HepG2 (cell line): ENCODE data around the gene DMTF1. TPM values are rescaled to one million over a fixed set of nuclear protein-coding genes. Genes with fewer than 3 reads are reported as not detected.

Experiments
- FLYWCH1 ChIP-seq: sonication (generic); formaldehyde crosslinking; IDR thresholded peaks from 2 replicates; pipeline ENCODE4 v1.8.1; 2023; ENCODE audit warnings: mild to moderate bottlenecking, missing genetic modification reagents
- RBAK ChIP-seq: sonication (generic); formaldehyde crosslinking; IDR thresholded peaks from 2 replicates; pipeline ENCODE4 v1.5.1; 2020; ENCODE audit warnings: mild to moderate bottlenecking, missing genetic modification reagents
- SNRNP70 ChIP-seq: fragments of 200-400 bp; formaldehyde crosslinking; IDR thresholded peaks from 2 replicates; pipeline ENCODE4 v1.6.1; 2017; ENCODE audit warnings: mild to moderate bottlenecking, low read depth, low read length, moderate library complexity
- SOX13 ChIP-seq, 3 experiments: fragments of 450-650 bp in 1 of 3; sonication (generic) in 1 of 3; formaldehyde crosslinking in 1 of 3; IDR thresholded peaks in 2 of 3; conservative IDR thresholded peaks in 1 of 3; 2 replicates each; pipeline versions ENCODE4 v1.5.0 to v1.6.1; 2016 to 2020; ENCODE audit warnings: antibody characterized with exemption in 1 of 3, mild to moderate bottlenecking in 1 of 3, missing compliant biosample characterization in 1 of 3, missing genetic modification reagents in 1 of 3, moderate library complexity in 1 of 3
- ZBTB2 ChIP-seq: sonication (generic); formaldehyde crosslinking; IDR thresholded peaks from 2 replicates; pipeline ENCODE4 v1.8.0; 2022; ENCODE audit warnings: low read depth, missing genetic modification reagents
- ZNF18 ChIP-seq: sonication (generic); formaldehyde crosslinking; IDR thresholded peaks from 2 replicates; pipeline ENCODE4 v1.8.0; 2022; ENCODE audit warnings: mild to moderate bottlenecking, missing genetic modification reagents; ENCODE audit not compliant: insufficient replicate concordance
- ZNF547 ChIP-seq: sonication (generic); formaldehyde crosslinking; IDR thresholded peaks from 2 replicates; pipeline ENCODE4 v1.5.1; 2020; ENCODE audit warnings: mild to moderate bottlenecking, missing genetic modification reagents
- ZNF549 ChIP-seq: sonication (generic); formaldehyde crosslinking; IDR thresholded peaks from 2 replicates; pipeline ENCODE4 v1.5.0; 2020; ENCODE audit warnings: missing genetic modification reagents
- ZSCAN22 ChIP-seq: sonication (generic); formaldehyde crosslinking; IDR thresholded peaks from 2 replicates; pipeline ENCODE4 v1.4.0; 2020; ENCODE audit warnings: mild to moderate bottlenecking, missing genetic modification reagents
- polyA plus RNA-seq, 8 experiments: library from polyadenylated mRNA; depleted of rRNA in 3 of 8; stranded (reverse) in 7 of 8; unstranded in 1 of 8; fragments of >200 nt; fragmentation: Illumina TruSeq in 4 of 8; extraction: Trizol in 4 of 8; gene quantifications; 2 replicates each; pipeline versions ENCODE4 v1.2.1 to v1.2.3, GENCODE V29; 2011 to 2016; ENCODE audit warnings: low read depth in 4 of 8, missing spikeins in 1 of 8, mixed read lengths in 1 of 8; ENCODE audit not compliant: insufficient read depth in 1 of 8
- total RNA-seq, 5 experiments: library from RNA; depleted of rRNA; stranded (reverse); fragments of >200 nt; fragmentation: Illumina TruSeq; extraction: Trizol; gene quantifications; 2 replicates each; pipeline ENCODE4 v1.2.3, GENCODE V29; 2016; ENCODE audit warnings: low read depth in 1 of 5
- TF ChIP-seq, protein P1 (sequence below): sonication (generic); formaldehyde crosslinking; IDR thresholded peaks from 2 replicates; pipeline ENCODE4 v1.5.1; 2020; ENCODE audit warnings: mild to moderate bottlenecking, missing genetic modification reagents
- TF ChIP-seq, protein P2 (sequence below): sonication (generic); formaldehyde crosslinking; IDR thresholded peaks from 2 replicates; pipeline ENCODE4 v1.9.0; 2022; ENCODE audit warnings: missing genetic modification reagents, mild to moderate bottlenecking, borderline replicate concordance
- TF ChIP-seq, protein P3 (sequence below): sonication (generic); formaldehyde crosslinking; IDR thresholded peaks from 2 replicates; pipeline ENCODE4 v1.8.0; 2023; ENCODE audit warnings: mild to moderate bottlenecking, missing genetic modification reagents
- TF ChIP-seq, protein P4 (sequence below): sonication (generic); formaldehyde crosslinking; IDR thresholded peaks from 2 replicates; pipeline ENCODE4 v1.4.0; 2020; ENCODE audit warnings: missing genetic modification reagents

The DMTF1 gene
- total and polyA plus RNA-seq, 2 of the 13 experiments (the other 11 are each of a cell fraction or from before 2014, with no cell fraction given) = 45.8 to 132 TPM

DNA sequence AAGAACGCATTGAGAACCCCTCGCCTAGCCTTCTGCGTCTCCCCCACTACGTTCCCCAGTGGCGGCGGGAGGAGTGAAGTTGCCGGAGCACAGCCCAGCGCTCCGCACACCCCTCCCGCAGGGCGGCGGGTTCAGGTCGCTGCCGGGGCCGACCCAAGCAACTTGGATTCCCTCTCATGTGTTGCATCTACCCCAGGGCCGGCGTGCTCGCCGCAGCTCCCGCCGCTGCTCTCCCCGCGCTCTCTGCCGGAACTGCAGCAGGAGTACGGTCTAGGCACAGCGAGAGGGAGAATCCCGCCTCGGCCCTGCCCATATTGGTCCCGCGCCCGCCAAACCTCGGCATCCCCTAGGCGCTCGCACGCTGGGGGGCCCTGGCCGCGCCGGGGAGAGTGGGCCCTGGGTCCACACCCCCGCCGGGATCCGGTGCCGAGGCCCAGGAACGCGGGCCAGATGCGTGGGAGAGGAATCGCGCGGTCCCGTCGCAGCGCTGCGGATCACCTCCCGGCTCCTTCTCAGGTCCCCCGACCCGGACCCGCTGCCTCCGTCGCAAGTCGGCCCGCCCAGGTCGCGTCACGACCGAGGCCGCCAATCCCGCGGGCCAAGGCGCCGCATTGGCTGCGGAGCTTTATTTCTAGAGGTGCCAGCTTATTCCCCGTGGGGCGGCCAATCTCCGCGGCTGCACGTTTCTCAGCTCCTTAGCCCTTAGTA lies 67.9 kb downstream of the DMTF1 start (continued):
- TF ChIP-seq, protein P1, sequence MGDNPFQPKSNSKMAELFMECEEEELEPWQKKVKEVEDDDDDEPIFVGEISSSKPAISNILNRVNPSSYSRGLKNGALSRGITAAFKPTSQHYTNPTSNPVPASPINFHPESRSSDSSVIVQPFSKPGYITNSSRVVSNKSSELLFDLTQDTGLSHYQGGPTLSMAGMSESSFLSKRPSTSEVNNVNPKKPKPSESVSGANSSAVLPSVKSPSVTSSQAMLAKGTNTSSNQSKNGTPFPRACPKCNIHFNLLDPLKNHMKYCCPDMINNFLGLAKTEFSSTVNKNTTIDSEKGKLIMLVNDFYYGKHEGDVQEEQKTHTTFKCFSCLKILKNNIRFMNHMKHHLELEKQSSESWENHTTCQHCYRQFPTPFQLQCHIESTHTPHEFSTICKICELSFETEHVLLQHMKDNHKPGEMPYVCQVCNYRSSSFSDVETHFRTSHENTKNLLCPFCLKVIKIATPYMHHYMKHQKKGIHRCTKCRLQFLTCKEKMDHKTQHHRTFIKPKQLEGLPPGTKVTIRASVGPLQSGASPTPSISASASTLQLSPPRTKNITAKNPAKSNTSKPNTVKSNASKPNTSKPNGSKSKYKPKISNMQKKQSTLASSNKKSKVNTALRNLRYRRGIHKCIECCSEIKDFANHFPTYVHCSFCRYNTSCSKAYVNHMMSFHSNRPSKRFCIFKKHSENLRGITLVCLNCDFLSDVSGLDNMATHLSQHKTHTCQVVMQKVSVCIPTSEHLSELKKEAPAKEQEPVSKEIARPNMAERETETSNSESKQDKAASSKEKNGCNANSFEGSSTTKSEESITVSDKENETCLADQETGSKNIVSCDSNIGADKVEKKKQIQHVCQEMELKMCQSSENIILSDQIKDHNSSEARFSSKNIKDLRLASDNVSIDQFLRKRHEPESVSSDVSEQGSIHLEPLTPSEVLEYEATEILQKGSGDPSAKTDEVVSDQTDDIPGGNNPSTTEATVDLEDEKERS (CRISPR knock-in tag) = peak; percentile 11; the same call in 1 of the 2 replicates
- TF ChIP-seq ZBTB2 (CRISPR knock-in tag) (0 out of 2 replicates have a peak, but pooled peaks have one; percentile 11), RBAK (CRISPR knock-in tag) (no peak), ZSCAN22 (CRISPR knock-in tag) (peak; percentile 33; the same call in 1 of the 2 replicates), SOX13 (IDR thresholded peaks at IDR 0.05) (no peak), SOX13 (CRISPR knock-in tag; conservative IDR thresholded peaks at IDR 0.05 in 1 of 2, IDR thresholded peaks at IDR 0.05 in 1 of 2) (no peak), ZNF18 (CRISPR knock-in tag) (no peak), ZNF547 (CRISPR knock-in tag) (no peak; the same call in 1 of the 2 replicates), FLYWCH1 (CRISPR knock-in tag) (no peak), ZNF549 (no peak), SNRNP70 (no peak)
- TF ChIP-seq, protein P2, sequence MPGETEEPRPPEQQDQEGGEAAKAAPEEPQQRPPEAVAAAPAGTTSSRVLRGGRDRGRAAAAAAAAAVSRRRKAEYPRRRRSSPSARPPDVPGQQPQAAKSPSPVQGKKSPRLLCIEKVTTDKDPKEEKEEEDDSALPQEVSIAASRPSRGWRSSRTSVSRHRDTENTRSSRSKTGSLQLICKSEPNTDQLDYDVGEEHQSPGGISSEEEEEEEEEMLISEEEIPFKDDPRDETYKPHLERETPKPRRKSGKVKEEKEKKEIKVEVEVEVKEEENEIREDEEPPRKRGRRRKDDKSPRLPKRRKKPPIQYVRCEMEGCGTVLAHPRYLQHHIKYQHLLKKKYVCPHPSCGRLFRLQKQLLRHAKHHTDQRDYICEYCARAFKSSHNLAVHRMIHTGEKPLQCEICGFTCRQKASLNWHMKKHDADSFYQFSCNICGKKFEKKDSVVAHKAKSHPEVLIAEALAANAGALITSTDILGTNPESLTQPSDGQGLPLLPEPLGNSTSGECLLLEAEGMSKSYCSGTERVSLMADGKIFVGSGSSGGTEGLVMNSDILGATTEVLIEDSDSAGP = peak; percentile 74; the same call in 1 of the 2 replicates
- TF ChIP-seq, protein P3, sequence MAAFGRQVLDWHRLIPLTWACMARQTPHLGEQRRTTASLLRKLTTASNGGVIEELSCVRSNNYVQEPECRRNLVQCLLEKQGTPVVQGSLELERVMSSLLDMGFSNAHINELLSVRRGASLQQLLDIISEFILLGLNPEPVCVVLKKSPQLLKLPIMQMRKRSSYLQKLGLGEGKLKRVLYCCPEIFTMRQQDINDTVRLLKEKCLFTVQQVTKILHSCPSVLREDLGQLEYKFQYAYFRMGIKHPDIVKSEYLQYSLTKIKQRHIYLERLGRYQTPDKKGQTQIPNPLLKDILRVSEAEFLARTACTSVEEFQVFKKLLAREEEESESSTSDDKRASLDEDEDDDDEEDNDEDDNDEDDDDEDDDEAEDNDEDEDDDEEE (CRISPR knock-in tag) = peak; percentile 31; the same call in 1 of the 2 replicates
- TF ChIP-seq, protein P4, sequence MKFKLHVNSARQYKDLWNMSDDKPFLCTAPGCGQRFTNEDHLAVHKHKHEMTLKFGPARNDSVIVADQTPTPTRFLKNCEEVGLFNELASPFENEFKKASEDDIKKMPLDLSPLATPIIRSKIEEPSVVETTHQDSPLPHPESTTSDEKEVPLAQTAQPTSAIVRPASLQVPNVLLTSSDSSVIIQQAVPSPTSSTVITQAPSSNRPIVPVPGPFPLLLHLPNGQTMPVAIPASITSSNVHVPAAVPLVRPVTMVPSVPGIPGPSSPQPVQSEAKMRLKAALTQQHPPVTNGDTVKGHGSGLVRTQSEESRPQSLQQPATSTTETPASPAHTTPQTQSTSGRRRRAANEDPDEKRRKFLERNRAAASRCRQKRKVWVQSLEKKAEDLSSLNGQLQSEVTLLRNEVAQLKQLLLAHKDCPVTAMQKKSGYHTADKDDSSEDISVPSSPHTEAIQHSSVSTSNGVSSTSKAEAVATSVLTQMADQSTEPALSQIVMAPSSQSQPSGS (CRISPR knock-in tag) = no peak
